GM12892 (cell line): ENCODE results near the gene MRPL16.

ENCODE experiments used
- POLR2A ChIP-seq: IDR thresholded peaks from 2 replicates; pipeline ENCODE4 v1.6.1; 2011; ENCODE audit warnings: low read depth, low read length, control low read depth
- TAF1 ChIP-seq: IDR thresholded peaks from 2 replicates; pipeline ENCODE4 v1.6.1; 2011; ENCODE audit warnings: low read depth, mild to moderate bottlenecking, control low read depth, low read length, borderline replicate concordance

DNA sequence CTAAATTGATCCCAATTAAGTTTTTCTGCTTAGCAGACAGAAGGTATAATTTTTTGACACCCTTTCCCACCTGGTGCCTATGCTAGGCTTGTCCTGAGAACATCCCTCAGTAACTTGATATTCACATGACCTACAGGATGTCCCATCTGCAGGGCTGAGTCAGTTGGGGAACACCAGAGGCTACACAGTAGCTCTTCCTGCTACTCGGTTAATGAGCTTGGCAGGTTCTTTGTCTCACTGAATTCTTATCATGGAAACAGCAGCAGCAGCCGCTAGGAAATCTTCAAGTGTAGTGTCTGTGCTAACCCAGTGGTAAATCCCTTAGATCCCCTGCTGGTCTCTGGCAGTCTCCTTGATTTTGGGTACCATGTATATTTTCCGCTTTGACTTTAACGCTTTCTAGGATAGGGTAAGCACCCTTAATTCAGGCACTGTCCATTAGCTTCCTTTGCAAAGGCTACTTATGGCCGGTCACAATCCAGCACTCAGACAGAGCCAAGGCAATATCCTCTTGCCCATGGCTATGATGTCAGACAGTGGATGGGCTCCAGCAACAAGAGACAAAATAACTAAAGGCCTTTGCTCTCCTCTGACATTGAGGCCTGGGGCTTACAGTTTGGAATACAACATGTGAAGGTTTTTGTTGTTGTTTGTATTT, 8.5 kb downstream of the MRPL16 start:
- no peak for TF ChIP-seq POLR2A
- TF ChIP-seq TAF1, result no peak
